Effector memory CD4-positive, alpha-beta T cell (primary cell): ENCODE data around the gene RXRA.

Source experiments
- DNase-seq, 3 donors: peaks; one replicate each; pipeline ENCODE4 v3.0.0-alpha.2; 2020
- H3K27ac ChIP-seq: 2 replicates; pipeline ENCODE4 v1.7.0; 2013; ENCODE audit warnings: mild to moderate bottlenecking, low read length, moderate library complexity; ENCODE audit not compliant: insufficient read depth, poor library complexity, severe bottlenecking
- H3K27me3 ChIP-seq: replicated peaks from 2 replicates; pipeline ENCODE4 v1.7.0; 2013; ENCODE audit warnings: mild to moderate bottlenecking, low read length; ENCODE audit not compliant: insufficient read depth, control insufficient read depth, poor library complexity, severe bottlenecking
- H3K36me3 ChIP-seq: 2 replicates; pipeline ENCODE4 v1.7.0; 2013; ENCODE audit warnings: mild to moderate bottlenecking, low read length, moderate library complexity; ENCODE audit not compliant: control insufficient read depth, insufficient read depth
- H3K4me1 ChIP-seq: 2 replicates; pipeline ENCODE4 v1.7.0; 2013; ENCODE audit warnings: low read length, mild to moderate bottlenecking; ENCODE audit not compliant: control insufficient read depth, insufficient read depth, poor library complexity, severe bottlenecking
- H3K4me3 ChIP-seq: 2 replicates; pipeline ENCODE4 v1.7.0; 2013; ENCODE audit warnings: low read length, low read depth, mild to moderate bottlenecking; ENCODE audit not compliant: insufficient read depth, poor library complexity, severe bottlenecking
- H3K9me3 ChIP-seq: 2 replicates; pipeline ENCODE4 v1.7.0; 2013; ENCODE audit warnings: mild to moderate bottlenecking, low read length, moderate library complexity; ENCODE audit not compliant: control insufficient read depth

Gene RXRA

DNA sequence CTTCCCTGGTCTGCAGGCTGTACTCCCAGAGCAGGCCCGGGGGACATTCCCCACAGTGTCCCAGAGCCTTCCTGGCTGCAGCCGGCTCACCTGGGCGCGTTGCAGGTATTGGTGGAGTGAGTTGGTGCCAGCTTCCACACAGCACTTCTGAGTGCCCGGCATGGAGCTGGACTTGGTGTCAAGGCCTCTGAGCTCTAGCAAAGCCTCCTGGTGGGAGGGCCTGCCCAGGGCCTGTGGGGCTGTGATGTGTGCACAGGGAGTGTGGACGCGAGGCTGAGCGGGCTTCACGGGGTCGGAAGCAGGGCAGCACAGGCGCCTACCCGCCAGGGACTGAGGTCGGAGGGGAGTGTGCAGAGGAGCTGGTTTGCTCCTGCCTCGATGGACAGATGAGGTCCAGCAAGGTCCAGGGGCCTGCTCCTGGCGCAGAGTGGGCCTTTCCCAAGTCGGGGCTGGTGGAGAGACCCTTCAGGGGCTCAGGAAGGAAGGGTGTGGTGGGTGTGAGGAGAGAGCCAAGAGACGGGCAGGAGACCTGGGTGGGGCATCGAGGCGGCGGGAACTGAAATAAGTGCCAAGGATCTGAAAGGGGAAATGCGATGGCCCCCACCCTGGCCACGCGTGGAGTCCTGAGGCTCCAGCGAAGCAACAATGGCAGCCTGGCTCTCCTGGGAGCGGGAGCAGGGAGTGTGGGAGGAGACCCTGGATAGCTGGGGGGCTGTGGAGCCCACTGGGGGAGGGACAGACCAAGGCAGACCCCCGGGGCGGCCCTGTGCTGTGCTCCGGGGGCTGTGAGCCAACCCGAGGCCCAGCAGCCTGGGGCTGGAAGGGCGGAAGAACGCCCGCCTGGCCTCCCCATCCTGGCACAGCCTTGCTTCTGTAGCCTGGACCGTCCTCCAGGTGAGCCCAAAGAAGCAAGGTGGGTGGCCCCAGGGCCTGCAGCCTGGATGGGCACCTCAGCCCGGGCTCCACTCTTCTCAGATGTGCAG is 78.4 kb downstream of the RXRA start:
- Histone ChIP-seq H3K9me3 (no peaks in the 10 kb centered on the region), H3K27me3 (no peaks in the 10 kb centered on the region), H3K36me3 (no peaks in the 10 kb centered on the region), H3K27ac (no peak overlapping the region), H3K4me1 (peaks cover 52% of the 10 kb centered on the region), H3K4me3 (no peak overlapping the region)
- no peak for DNase-seq

DNA sequence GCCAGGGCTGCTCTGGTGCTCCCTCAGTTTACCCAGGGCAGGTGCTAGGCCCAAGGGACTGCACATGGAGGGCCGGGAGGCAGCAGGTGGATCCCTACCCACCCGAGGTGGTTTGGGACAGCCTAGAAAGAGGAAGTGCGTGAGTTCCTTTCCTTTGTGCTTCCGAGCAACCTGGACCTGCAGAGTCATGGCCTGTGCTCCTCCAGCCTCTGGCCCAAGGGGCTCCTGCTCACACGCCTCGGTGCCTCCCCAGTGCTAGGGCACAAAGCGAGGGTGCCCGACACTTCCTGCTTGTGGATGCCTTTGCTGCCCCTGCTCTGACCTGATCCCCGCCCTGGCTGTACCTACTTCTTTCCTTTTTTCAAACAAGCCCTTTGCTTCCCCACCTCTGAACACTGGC is 79.3 kb downstream of the RXRA start:
- Histone ChIP-seq H3K9me3 (no peaks in the 10 kb centered on the region), H3K27me3 (no peaks in the 10 kb centered on the region), H3K4me1 (peaks cover 52% of the 10 kb centered on the region), H3K4me3 (no peak overlapping the region), H3K27ac (no peak overlapping the region), H3K36me3 (no peaks in the 10 kb centered on the region)
- no peak for DNase-seq

DNA sequence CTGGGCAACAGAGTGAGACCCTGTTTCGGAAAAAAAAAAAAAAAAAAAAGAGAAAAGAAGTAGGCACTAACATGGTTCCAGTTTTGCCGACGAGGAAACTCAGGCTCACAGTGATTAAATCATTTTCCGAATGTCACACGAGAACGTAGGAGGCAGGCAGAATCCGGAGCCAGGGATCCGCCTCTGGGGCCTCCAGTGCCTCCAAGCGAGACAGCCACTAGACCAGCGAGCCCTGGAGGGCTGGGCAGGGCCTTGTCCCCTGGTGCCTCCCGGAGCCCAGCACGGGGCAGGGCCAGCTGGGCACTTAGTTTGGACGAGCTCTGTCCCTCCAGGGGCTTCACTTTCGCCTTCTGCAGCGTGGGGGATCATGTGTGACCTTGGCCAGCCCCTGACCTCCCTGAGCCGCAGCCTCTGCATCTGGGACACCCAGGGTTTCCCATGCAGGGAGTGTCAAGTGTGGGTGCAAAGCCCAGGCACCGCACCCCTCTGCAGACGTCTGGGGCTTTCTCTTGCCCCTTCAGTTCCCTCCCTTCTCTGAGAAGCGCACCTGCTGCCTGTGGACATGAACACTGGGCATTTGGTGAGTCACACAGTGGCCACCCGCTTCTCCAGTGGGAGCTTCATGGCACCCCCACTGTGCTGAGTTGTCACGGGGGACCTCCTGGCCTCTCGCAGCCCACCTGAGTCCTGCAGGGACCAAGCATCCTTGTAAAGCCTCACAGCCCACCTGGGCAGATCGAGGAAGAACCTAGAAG is 80.3 kb downstream of the RXRA start:
- no peak for DNase-seq
- H3K9me3 ChIP-seq: no peaks in the 10 kb centered on the region
- peaks cover 52% of the 10 kb centered on the region for H3K4me1 ChIP-seq
- H3K36me3 ChIP-seq: no peaks in the 10 kb centered on the region
- H3K27ac ChIP-seq: no peak overlapping the region
- H3K27me3 ChIP-seq: no peaks in the 10 kb centered on the region
- peak overlapping the region; percentile 50 for H3K4me3 ChIP-seq

DNA sequence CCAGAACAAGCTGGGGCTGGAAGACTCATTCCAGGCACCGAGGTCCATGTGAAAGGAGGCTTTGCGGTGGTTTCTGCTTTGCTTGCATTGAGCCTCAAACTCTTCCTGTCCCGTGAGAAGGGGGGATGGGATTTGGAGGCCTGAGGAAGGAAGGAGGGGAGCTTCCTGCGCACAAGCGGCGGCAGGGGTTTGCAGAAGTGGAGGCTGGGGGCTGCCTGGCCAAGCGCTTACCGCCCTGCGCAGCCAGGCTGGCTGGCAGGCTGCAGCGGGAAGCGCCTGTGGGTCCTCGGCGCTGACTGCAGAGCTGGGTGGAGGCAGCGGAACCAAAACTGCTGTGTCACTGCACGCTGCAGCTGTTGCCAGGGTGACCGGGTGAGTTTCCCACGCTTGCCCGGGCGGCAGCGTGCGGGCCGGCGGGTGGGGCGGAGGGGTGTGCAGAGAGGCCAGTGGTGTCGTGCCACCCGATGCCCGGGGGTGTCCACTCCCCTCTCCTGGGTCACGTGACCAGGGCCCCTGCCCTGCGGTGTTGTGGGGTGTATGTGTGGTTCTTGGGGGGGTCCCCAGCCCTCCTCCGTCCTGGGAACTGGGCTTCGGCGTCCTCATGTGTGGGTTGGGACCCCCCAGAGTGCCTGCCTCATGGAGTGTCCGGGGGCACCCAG is 81.0 kb downstream of the RXRA start:
- peak; percentile 51 to 63 (median 55) for DNase-seq
- Histone ChIP-seq H3K36me3 (no peaks in the 10 kb centered on the region), H3K27ac (peak overlapping the region; percentile 14), H3K27me3 (no peaks in the 10 kb centered on the region), H3K4me3 (peak overlapping the region; percentile 50), H3K9me3 (no peaks in the 10 kb centered on the region), H3K4me1 (peaks cover 52% of the 10 kb centered on the region)

DNA sequence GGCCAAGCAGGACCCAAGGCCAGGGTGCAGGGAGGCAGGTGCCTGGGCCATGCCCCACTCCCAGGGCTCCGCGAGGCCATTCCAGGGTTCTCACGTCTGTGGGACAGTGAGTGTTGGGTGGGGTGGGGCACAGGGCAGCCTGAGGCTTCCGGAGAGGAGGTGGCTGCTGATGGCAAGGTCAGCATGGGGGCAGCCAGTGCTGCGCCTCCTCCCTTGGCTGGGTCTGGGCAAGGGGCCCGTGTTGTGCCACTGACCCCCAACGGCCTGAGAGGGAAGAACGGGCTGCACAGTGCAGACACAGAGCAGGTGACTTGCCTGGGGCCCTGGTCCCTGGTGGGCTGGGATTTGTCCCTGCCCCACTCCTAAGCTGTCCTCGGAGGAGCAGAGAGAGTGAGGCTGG is 82.1 kb downstream of the RXRA start:
- H3K4me1 ChIP-seq: peaks cover 47% of the 10 kb centered on the region
- no peaks in the 10 kb centered on the region for H3K27me3 ChIP-seq
- DNase-seq: no peak
- H3K9me3 ChIP-seq: no peaks in the 10 kb centered on the region
- no peak overlapping the region for H3K4me3 ChIP-seq
- no peak overlapping the region for H3K27ac ChIP-seq
- H3K36me3 ChIP-seq: no peaks in the 10 kb centered on the region

- no peaks in the 10 kb centered on the region for H3K27me3 ChIP-seq
- no peak overlapping the region for H3K27ac ChIP-seq
- H3K4me1 ChIP-seq: peaks cover 40% of the 10 kb centered on the region
- no peak overlapping the region for H3K4me3 ChIP-seq
- no peaks in the 10 kb centered on the region for H3K9me3 ChIP-seq
- DNase-seq: no peak
- H3K36me3 ChIP-seq: no peaks in the 10 kb centered on the region
Measured at GRCh38 chr9:134408939-134409737, 82.9 kb downstream of the RXRA start.

DNA sequence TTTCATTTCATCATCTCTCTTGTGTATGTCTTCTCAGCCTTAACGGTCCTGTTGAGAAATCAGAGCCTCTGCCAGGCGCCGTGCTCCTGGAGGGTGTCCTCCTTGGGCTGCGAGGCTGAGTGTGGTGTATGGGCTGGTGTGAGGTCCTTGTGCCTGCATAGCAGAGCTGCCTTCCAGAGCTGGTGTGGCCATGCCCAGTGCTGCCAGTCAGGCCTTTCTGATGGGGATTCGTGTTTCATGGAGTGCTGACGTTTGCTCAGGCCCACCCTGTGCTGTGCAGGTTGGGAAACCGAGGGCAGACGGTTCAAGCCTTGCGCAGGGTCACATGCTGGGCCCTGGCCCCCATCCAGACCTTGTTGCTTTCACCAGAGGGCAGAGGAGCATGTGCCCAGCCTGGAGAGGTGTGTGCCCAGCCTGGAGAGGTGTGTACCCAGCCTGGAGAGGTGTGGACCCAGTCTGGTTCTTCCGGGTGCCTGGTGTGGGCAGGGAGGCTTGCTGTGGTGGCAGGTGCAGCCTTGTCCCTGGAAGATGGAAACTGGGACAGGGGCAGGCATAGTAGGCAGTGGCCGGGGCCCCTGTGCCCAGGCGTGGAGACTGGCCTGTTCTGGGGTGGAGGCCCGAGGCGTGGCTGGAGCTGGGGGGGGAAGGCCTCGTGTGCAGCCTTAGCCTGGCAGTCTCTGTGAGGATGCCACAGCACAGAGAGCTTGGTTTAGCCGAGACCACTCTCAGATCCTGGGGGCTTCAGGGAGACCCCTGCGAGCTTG is 84.0 kb downstream of the RXRA start:
- Histone ChIP-seq H3K27me3 (no peaks in the 10 kb centered on the region), H3K4me3 (no peak overlapping the region), H3K4me1 (peaks cover 28% of the 10 kb centered on the region), H3K9me3 (no peaks in the 10 kb centered on the region), H3K36me3 (no peaks in the 10 kb centered on the region), H3K27ac (no peak overlapping the region)
- no peak for DNase-seq

DNA sequence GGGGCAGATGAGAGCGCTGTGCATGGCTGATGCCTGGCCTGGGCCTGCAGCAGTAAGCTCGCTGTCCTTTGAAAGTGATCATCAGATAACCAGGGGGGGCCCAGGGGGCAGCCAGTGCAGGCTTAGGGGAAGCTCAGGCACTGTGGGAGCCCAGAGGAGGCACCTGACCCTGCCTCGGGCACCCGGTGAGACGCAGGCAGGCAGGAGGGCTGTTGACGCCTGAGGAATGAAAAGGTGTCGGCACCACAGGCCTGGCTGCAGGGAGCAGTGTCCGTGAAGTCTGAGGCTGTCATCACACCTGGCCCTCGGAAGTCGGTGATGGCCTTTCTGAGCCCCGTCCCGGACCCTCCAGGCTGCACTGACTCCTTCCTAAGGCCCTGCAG is 84.6 kb downstream of the RXRA start:
- Histone ChIP-seq H3K4me1 (peaks cover 23% of the 10 kb centered on the region), H3K9me3 (no peaks in the 10 kb centered on the region), H3K4me3 (no peak overlapping the region), H3K36me3 (no peaks in the 10 kb centered on the region), H3K27ac (no peak overlapping the region), H3K27me3 (no peaks in the 10 kb centered on the region)
- no peak for DNase-seq
